Renal pelvis (tissue), 4 donors: ENCODE measurements around the gene ABCA1. TPM values are rescaled to one million over a fixed set of nuclear protein-coding genes. Genes with fewer than 3 reads are reported as not detected.
"Not testable (repeated sequence)": the region's sequence is repeated elsewhere in the genome, so short reads cannot be mapped to it uniquely, and the experiment has no call there.

Experiments used
- DNase-seq: peaks from one replicate; pipeline ENCODE4 v3.0.0-alpha.2; 2013
- polyA plus RNA-seq, 3 donors: library from polyadenylated mRNA; unstranded; fragments of 120-200 nt; gene quantifications; one replicate each; pipeline ENCODE4 v1.2.1, GENCODE V29; 2013; ENCODE audit not compliant: insufficient read length in 3 of 3

Gene ABCA1
- polyA plus RNA-seq, 3 donors = 8.6 to 11.0 (median 9.1) TPM

GRCh38 chr9:104872656-104873488 lies 55.1 kb downstream of the ABCA1 start:
- no peak for DNase-seq

GRCh38 chr9:104871961-104872527 lies 55.9 kb downstream of the ABCA1 start:
- no peak for DNase-seq

GRCh38 chr9:104869811-104870210 lies 58.1 kb downstream of the ABCA1 start:
- no peak for DNase-seq

- DNase-seq = peak; percentile 96
Observed at GRCh38 chr9:104868687-104869404, 59.1 kb downstream of the ABCA1 start.

GRCh38 chr9:104868303-104868686 lies 59.7 kb downstream of the ABCA1 start:
- peak; percentile 19 for DNase-seq

- DNase-seq = no peak
Observed at GRCh38 chr9:104866191-104866590, 61.8 kb downstream of the ABCA1 start.

GRCh38 chr9:104864675-104865104 lies 63.3 kb downstream of the ABCA1 start:
- DNase-seq = no peak

- peak; percentile 74 for DNase-seq
Observed at GRCh38 chr9:104863180-104863883, 64.6 kb downstream of the ABCA1 start.

- DNase-seq = no peak
Observed at GRCh38 chr9:104861397-104861796, 66.6 kb downstream of the ABCA1 start.

GRCh38 chr9:104860263-104860662 lies 67.7 kb downstream of the ABCA1 start:
- no peak for DNase-seq

GRCh38 chr9:104858846-104859245 lies 69.1 kb downstream of the ABCA1 start:
- no peak for DNase-seq

- no peak for DNase-seq
Observed at GRCh38 chr9:104858271-104858670, 69.7 kb downstream of the ABCA1 start.

- no peak for DNase-seq
Observed at GRCh38 chr9:104856413-104856941, 71.5 kb downstream of the ABCA1 start.

GRCh38 chr9:104855807-104856206 lies 72.1 kb downstream of the ABCA1 start:
- no peak for DNase-seq

GRCh38 chr9:104855258-104855657 lies 72.7 kb downstream of the ABCA1 start:
- not testable (repeated sequence) for DNase-seq

- no peak for DNase-seq
Observed at GRCh38 chr9:104854613-104855012, 73.3 kb downstream of the ABCA1 start.

- DNase-seq = no peak
Observed at GRCh38 chr9:104853683-104854082, 74.3 kb downstream of the ABCA1 start.

GRCh38 chr9:104853159-104853558 lies 74.8 kb downstream of the ABCA1 start:
- DNase-seq = no peak

- DNase-seq = no peak
Observed at GRCh38 chr9:104851546-104851920, 76.4 kb downstream of the ABCA1 start.

GRCh38 chr9:104850786-104851545 lies 77.0 kb downstream of the ABCA1 start:
- no peak for DNase-seq

- DNase-seq = no peak
Observed at GRCh38 chr9:104849023-104849422, 78.9 kb downstream of the ABCA1 start.
